GM12878 (cell line): ENCODE results near the gene CMTM4. TPM values are rescaled to one million over a fixed set of nuclear protein-coding genes. Genes with fewer than 3 reads are reported as not detected.

Source experiments
- ATAC-seq: fragments of 200-7000 bp; cut with Tn5 transposase; 3 replicates; pipeline ENCODE4 v1.9.1; 2020; ENCODE audit warnings: mild to moderate bottlenecking, moderate library complexity
- BruUV-seq: library from RNA; stranded (reverse); fragments of 400-500 nt; replicated peaks from 2 replicates; lab custom pipeline; 2021; lab: Mats Ljungman, UMichigan
- CTCF ChIA-PET: fragments of 300-600 bp; sonication (Branson Sonifier 250); formaldehyde crosslinking; extraction: SDS; loops from one replicate; lab custom pipeline; 2021; ENCODE audit warnings: inconsistent platforms; lab: Yijun Ruan, JAX
- POLR2A ChIA-PET: fragments of 350-600 bp; formaldehyde crosslinking; extraction: SDS; loops from one replicate; lab custom pipeline; 2021; ENCODE audit warnings: inconsistent platforms; lab: Charles Lee
- RAD21 ChIA-PET: fragments of 300-600 bp; sonication (Branson Sonifier 250); formaldehyde crosslinking; loops from one replicate; lab custom pipeline; 2023; ENCODE audit warnings: antibody characterized with exemption; ENCODE audit not compliant: unreplicated experiment; lab: Charles Lee
- SMC1A ChIA-PET: fragments of 300-600 bp; sonication (Branson Sonifier 250); formaldehyde crosslinking; loops from one replicate; lab custom pipeline; 2023; ENCODE audit not compliant: unreplicated experiment, uncharacterized antibody; lab: Charles Lee
- DNase-seq: peaks from one replicate; pipeline ENCODE4 v3.0.0-alpha.2; 2011; ENCODE audit warnings: low read depth, low spot score
- FAIRE-seq: peaks from 3 replicates; lab custom pipeline; 2011; peaks lifted over from hg19 to GRCh38; lab: Jason Lieb, UNC
- H2AFZ ChIP-seq: 2 replicates; pipeline ENCODE4 v1.6.0; 2011; ENCODE audit warnings: low read depth, low read length, control low read depth; ENCODE audit not compliant: control insufficient read depth
- H3K27ac ChIP-seq: 2 replicates; pipeline ENCODE4 v1.5.1; 2011; ENCODE audit warnings: control low read depth; ENCODE audit not compliant: control insufficient read depth, insufficient read depth
- H3K27me3 ChIP-seq, 2 experiments: replicated peaks in 1 of 2; 2 replicates each; pipeline versions ENCODE4 v1.6.0 to v1.6.1; 2011; ENCODE audit warnings: low read length in 1 of 2; ENCODE audit not compliant: control insufficient read depth in 2 of 2, insufficient read depth in 2 of 2
- H3K36me3 ChIP-seq, 2 experiments: 2 replicates each; pipeline ENCODE4 v1.5.1; 2011; ENCODE audit warnings: low read length in 1 of 2; ENCODE audit not compliant: control insufficient read depth in 2 of 2, insufficient read depth in 2 of 2
- H3K4me1 ChIP-seq: 2 replicates; pipeline ENCODE4 v1.6.1; 2011; ENCODE audit warnings: mild to moderate bottlenecking, low read length, moderate library complexity, mixed read lengths; ENCODE audit not compliant: control insufficient read depth, insufficient read depth
- H3K4me2 ChIP-seq: 2 replicates; pipeline ENCODE4 v1.6.0; 2011; ENCODE audit warnings: control low read depth; ENCODE audit not compliant: control insufficient read depth, insufficient read depth
- H3K4me3 ChIP-seq: fragments of 200-600 bp; sonication (generic); 2 replicates; pipeline ENCODE4 v1.5.1; 2016
- H3K79me2 ChIP-seq: 2 replicates; pipeline ENCODE4 v1.6.0; 2011; ENCODE audit warnings: low read length; ENCODE audit not compliant: control insufficient read depth, insufficient read depth
- H3K9ac ChIP-seq: 2 replicates; pipeline ENCODE4 v1.8.0; 2011; ENCODE audit warnings: low read length, control low read depth, mixed read lengths; ENCODE audit not compliant: control insufficient read depth, insufficient read depth
- H3K9me3 ChIP-seq: replicated peaks from 3 replicates; pipeline ENCODE4 v1.5.1; 2011; ENCODE audit warnings: mild to moderate bottlenecking, low read length; ENCODE audit not compliant: control insufficient read depth, insufficient read depth
- H4K20me1 ChIP-seq: 2 replicates; pipeline ENCODE4 v1.6.0; 2011; ENCODE audit not compliant: control insufficient read depth, insufficient read depth
- HDAC6 ChIP-seq: fragments of 200-600 bp; sonication (generic); IDR thresholded peaks from one replicate; pipeline ENCODE4 v1.8.0; 2017; ENCODE audit warnings: antibody characterized with exemption; ENCODE audit not compliant: unreplicated experiment
- HDGF ChIP-seq: fragments of 450-650 bp; IDR thresholded peaks from 2 replicates; pipeline ENCODE4 v1.6.1; 2016; ENCODE audit warnings: antibody characterized with exemption
- IRF5 ChIP-seq: fragments of 450-650 bp; IDR thresholded peaks from 2 replicates; pipeline ENCODE4 v1.6.1; 2017; ENCODE audit warnings: borderline replicate concordance
- MXI1 ChIP-seq: fragments of 150-350 bp; IDR thresholded peaks from 2 replicates; pipeline ENCODE4 v1.6.1; 2011; ENCODE audit warnings: low read depth, mild to moderate bottlenecking, inconsistent platforms, low read length, improper control_type of control experiment
- NKRF ChIP-seq: fragments of 450-650 bp; conservative IDR thresholded peaks from 2 replicates; pipeline ENCODE4 v1.6.1; 2017; ENCODE audit warnings: mild to moderate bottlenecking, moderate library complexity
- POLR2AphosphoS5 ChIP-seq: IDR thresholded peaks from 2 replicates; pipeline ENCODE4 v1.6.1; 2011; ENCODE audit warnings: mild to moderate bottlenecking, low read length, inconsistent platforms
- ZBTB33 ChIP-seq: fragments of 450-650 bp; IDR thresholded peaks from 2 replicates; pipeline ENCODE4 v1.6.1; 2017; ENCODE audit warnings: mild to moderate bottlenecking
- ZNF24 ChIP-seq: fragments of 450-650 bp; IDR thresholded peaks from 2 replicates; pipeline ENCODE4 v1.6.1; 2017; ENCODE audit warnings: antibody characterized with exemption, mild to moderate bottlenecking
- ZNF274 ChIP-seq: IDR thresholded peaks from one replicate; pipeline ENCODE4 v1.8.0; 2011; ENCODE audit not compliant: insufficient read length, insufficient read depth
- ZNF384 ChIP-seq: IDR thresholded peaks from 2 replicates; pipeline ENCODE4 v1.6.1; 2012; ENCODE audit warnings: low read depth, mild to moderate bottlenecking, low read length, improper control_type of control experiment, borderline replicate concordance
- WGBS: methylation state at CpG from one replicate; pipeline ENCODE4 v1.1.6; 2016; ENCODE audit warnings: low lambda C conversion rate; ENCODE audit not compliant: insufficient replicate concordance, insufficient coverage; ENCODE audit errors: missing lambda C conversion rate; 5-methylcytosine and 5-hydroxymethylcytosine counted together
- in situ Hi-C: fragments of 300-500 bp; cut with MboI; formaldehyde crosslinking; loops from 9 replicates; pipeline ENCODE4 v1.14.3; 2018; ENCODE audit warnings: mixed read lengths
- intact Hi-C: fragments of 100-400 bp; cut with micrococcal nuclease; formaldehyde crosslinking; loops from one replicate; pipeline ENCODE4 v1.14.2; 2022; ENCODE audit not compliant: unreplicated experiment
- polyA plus RNA-seq, 11 experiments: library from polyadenylated mRNA; depleted of rRNA in 4 of 11; unstranded in 6 of 11; stranded (reverse) in 5 of 11; fragments of >200 nt; fragmentation: Nextera tagmentation in 4 of 11; fragmentation: Illumina TruSeq in 1 of 11; extraction: Ambion mirVana in 4 of 11; extraction: Trizol in 1 of 11; gene quantifications; 1 replicate in 1 of 11; 2 replicates in 10 of 11; pipeline versions ENCODE4 v1.2.1 to v1.2.3, GENCODE V29; 2011 to 2016; ENCODE audit warnings: inconsistent platforms in 2 of 11, missing spikeins in 2 of 11, low read depth in 1 of 11
- total RNA-seq, 4 experiments: library from RNA; depleted of rRNA in 3 of 4; stranded (reverse); fragments of >200 nt in 3 of 4; fragmentation: Illumina TruSeq in 1 of 4; extraction: Trizol in 1 of 4; gene quantifications; 2 replicates each; pipeline versions ENCODE4 v1.2.1 to v1.2.3, GENCODE V29; 2013 to 2021

The CMTM4 gene
- total and polyA plus RNA-seq, 10 of the 15 experiments (the other 5 are each of a cell fraction or from before 2014, with no cell fraction given), result 0.02 to 0.43 (median 0.15) TPM; not detected in 2

- TF ChIP-seq ZBTB33 (no peak), HDAC6 (no peak), HDGF (no peak)
Observed at GRCh38 chr16:66574081-66574480, 122.5 kb downstream of the CMTM4 start (continued).

GRCh38 chr16:66572356-66572755 lies 124.2 kb downstream of the CMTM4 start:
- no peak overlapping the region for H3K27ac ChIP-seq
- TF ChIP-seq NKRF, result no peak
- TF ChIP-seq ZNF384, result no peak
- no peak for TF ChIP-seq POLR2AphosphoS5
- no peak for TF ChIP-seq IRF5
- no peak for TF ChIP-seq ZNF24
- no peak for TF ChIP-seq ZNF274
- no peak for TF ChIP-seq MXI1
- ATAC-seq, result peak; percentile 43; the same call in 2 of the 3 replicates
- POLR2A ChIA-PET, result interaction anchor here (1.1 to 1.7 kb wide), 2 partner anchors 9 to 36 kb away, joined by 3 to 6 read pairs; no protein-coding TSS in a partner anchor
- intact Hi-C loops, result no loop called here
- no TSS peak for BruUV-seq
- H3K27me3 ChIP-seq, result peaks cover 0 to 3% of the 10 kb centered on the region in 2 experiments; a peak in 2 of 4 replicates
- no peaks in the 10 kb centered on the region for H3K36me3 ChIP-seq
- no peaks in the 10 kb centered on the region for H3K79me2 ChIP-seq
- no peak for FAIRE-seq
- 25% methylated on average over 2 of the region's 2 CpGs for WGBS
- RAD21 ChIA-PET, result interaction anchor here (1.7 kb wide), 1 partner anchor 10 kb away, joined by 8 read pairs; no protein-coding TSS in a partner anchor
- CTCF ChIA-PET, result interaction anchor here (0.6 to 1.8 kb wide), 4 partner anchors 9 to 169 kb away, joined by 3 to 9 read pairs (median 4); no protein-coding TSS in a partner anchor
- no peak overlapping the region for H2AFZ ChIP-seq
- H3K4me1 ChIP-seq, result no peaks in the 10 kb centered on the region
- in situ Hi-C loops, result no loop called here
- H3K4me3 ChIP-seq, result no peak overlapping the region
- no peaks in the 10 kb centered on the region for H4K20me1 ChIP-seq
- H3K9ac ChIP-seq, result no peak overlapping the region
- DNase-seq, result no peak
- SMC1A ChIA-PET, result interaction anchor here (1.9 to 4.0 kb wide), 2 partner anchors 9 to 10 kb away, joined by 6 to 25 read pairs; no protein-coding TSS in a partner anchor
- no peak overlapping the region for H3K4me2 ChIP-seq
- no peaks in the 10 kb centered on the region for H3K9me3 ChIP-seq
